K562 (cell line): ENCODE data around the gene C1RL. TPM values are rescaled to one million over a fixed set of nuclear protein-coding genes. Genes with fewer than 3 reads are reported as not detected.

ENCODE experiments used
- ATF7 ChIP-seq: fragments of 450-650 bp; IDR thresholded peaks from 2 replicates; pipeline ENCODE4 v1.7.1; 2014; ENCODE audit warnings: mild to moderate bottlenecking, moderate library complexity
- CBX5 ChIP-seq: IDR thresholded peaks from 2 replicates; pipeline ENCODE4 v1.6.1; 2014; ENCODE audit warnings: low read depth, borderline replicate concordance
- CXXC5 ChIP-seq: fragments of 250-450 bp; sonication (Bioruptor Pico); IDR thresholded peaks from 2 replicates; pipeline ENCODE4 v1.8.0; 2022; ENCODE audit warnings: inconsistent platforms, mild to moderate bottlenecking, moderate library complexity
- E4F1 ChIP-seq: fragments of 250-450 bp; sonication (Bioruptor Pico); IDR thresholded peaks from 2 replicates; pipeline ENCODE4 v1.5.0; 2021; ENCODE audit warnings: mild to moderate bottlenecking, borderline replicate concordance
- ESRRA ChIP-seq: fragments of 450-650 bp; IDR thresholded peaks from 2 replicates; pipeline ENCODE4 v1.6.1; 2014; ENCODE audit warnings: low read depth, mild to moderate bottlenecking, moderate library complexity, borderline replicate concordance
- ETV5 ChIP-seq: sonication (generic); formaldehyde crosslinking; IDR thresholded peaks from 2 replicates; pipeline ENCODE4 v1.4.0; 2020; ENCODE audit warnings: low read depth, mild to moderate bottlenecking, missing genetic modification reagents
- FOXP1 ChIP-seq: sonication (generic); formaldehyde crosslinking; IDR thresholded peaks from 2 replicates; pipeline ENCODE4 v1.8.0; 2022; ENCODE audit warnings: mild to moderate bottlenecking, missing genetic modification reagents
- GTF2A2 ChIP-seq: IDR thresholded peaks from 2 replicates; pipeline ENCODE4 v1.6.1; 2016; ENCODE audit warnings: mild to moderate bottlenecking, missing genetic modification characterization, missing compliant biosample characterization
- HEY1 ChIP-seq: fragments of 250-450 bp; sonication (Bioruptor Pico); IDR thresholded peaks from 2 replicates; pipeline ENCODE4 v1.5.0; 2020; ENCODE audit warnings: mild to moderate bottlenecking, moderate library complexity, borderline replicate concordance
- HNRNPL ChIP-seq: fragments of 200-400 bp; formaldehyde crosslinking; IDR thresholded peaks from 2 replicates; pipeline ENCODE4 v1.6.1; 2017; ENCODE audit warnings: low read depth, mild to moderate bottlenecking, low read length
- KDM5B ChIP-seq: fragments of 200-600 bp; sonication (generic); IDR thresholded peaks from 2 replicates; pipeline ENCODE4 v1.6.1; 2012; ENCODE audit warnings: low read depth, mild to moderate bottlenecking, moderate library complexity, low read length, control low read depth, inconsistent platforms; ENCODE audit not compliant: insufficient replicate concordance
- KLF13 ChIP-seq: fragments of 450-650 bp; IDR thresholded peaks from 2 replicates; pipeline ENCODE4 v1.6.1; 2016; ENCODE audit warnings: missing genetic modification characterization, low read depth, mild to moderate bottlenecking, missing compliant biosample characterization, moderate library complexity, borderline replicate concordance
- MEF2D ChIP-seq: conservative IDR thresholded peaks from 2 replicates; pipeline ENCODE4 v1.6.1; 2016; ENCODE audit warnings: low read depth, missing genetic modification characterization, missing compliant biosample characterization
- MTA2 ChIP-seq: fragments of 450-650 bp; IDR thresholded peaks from 2 replicates; pipeline ENCODE4 v1.6.1; 2016; ENCODE audit warnings: low read depth
- NFYB ChIP-seq: IDR thresholded peaks from 2 replicates; pipeline ENCODE4 v1.6.1; 2011; ENCODE audit warnings: mild to moderate bottlenecking, moderate library complexity; ENCODE audit not compliant: insufficient read length; ENCODE audit errors: extremely low read depth
- NUFIP1 ChIP-seq: fragments of 450-650 bp; IDR thresholded peaks from 2 replicates; pipeline ENCODE4 v1.6.1; 2018; ENCODE audit not compliant: partially characterized antibody
- RBM39 ChIP-seq: fragments of 200-400 bp; formaldehyde crosslinking; optimal IDR thresholded peaks from 2 replicates; pipeline ENCODE3; 2018; ENCODE audit warnings: low read depth, low read length
- RCOR1 ChIP-seq, 2 experiments: IDR thresholded peaks; 2 replicates each; pipeline ENCODE4 v1.6.1; 2012; ENCODE audit warnings: low read depth in 2 of 2, low read length in 2 of 2, borderline replicate concordance in 1 of 2, improper control_type of control experiment in 1 of 2
- RFX1 ChIP-seq: fragments of 450-650 bp; IDR thresholded peaks from 2 replicates; pipeline ENCODE4 v1.6.1; 2016; ENCODE audit warnings: mild to moderate bottlenecking, moderate library complexity
- SAFB ChIP-seq: fragments of 200-400 bp; formaldehyde crosslinking; IDR thresholded peaks from 2 replicates; pipeline ENCODE4 v1.6.1; 2017; ENCODE audit warnings: low read depth, low read length, borderline replicate concordance
- SMAD3 ChIP-seq: fragments of 450-650 bp; formaldehyde crosslinking; conservative IDR thresholded peaks from 2 replicates; pipeline ENCODE4 v1.4.0; 2020; ENCODE audit warnings: mild to moderate bottlenecking
- SMARCA4 ChIP-seq: fragments of 450-650 bp; IDR thresholded peaks from 2 replicates; pipeline ENCODE4 v1.6.1; 2016
- SNIP1 ChIP-seq: fragments of 450-650 bp; IDR thresholded peaks from 2 replicates; pipeline ENCODE4 v1.7.1; 2017; ENCODE audit warnings: low read depth, mild to moderate bottlenecking
- TEAD4 ChIP-seq, 2 experiments: sonication (generic) in 1 of 2; formaldehyde crosslinking in 1 of 2; IDR thresholded peaks; 2 replicates each; pipeline versions ENCODE4 v1.6.1 to v1.8.0; 2012 to 2022; ENCODE audit warnings: borderline replicate concordance in 1 of 2, inconsistent platforms in 1 of 2, low read length in 1 of 2, mild to moderate bottlenecking in 1 of 2, missing genetic modification reagents in 1 of 2
- XRCC3 ChIP-seq: fragments of 450-650 bp; IDR thresholded peaks from 2 replicates; pipeline ENCODE4 v1.6.1; 2017; ENCODE audit warnings: mild to moderate bottlenecking, moderate library complexity
- ZNF274 ChIP-seq: IDR thresholded peaks from 2 replicates; pipeline ENCODE4 v1.6.1; 2011; ENCODE audit warnings: low read depth, mild to moderate bottlenecking, low read length, moderate library complexity, borderline replicate concordance
- ZNF717 ChIP-seq: fragments of 250-450 bp; sonication (Bioruptor Pico); IDR thresholded peaks from 2 replicates; pipeline ENCODE4 v1.5.0; 2021
- ZNF764 ChIP-seq: fragments of 250-450 bp; sonication (Bioruptor Pico); IDR thresholded peaks from 2 replicates; pipeline ENCODE4 v1.4.0; 2020; ENCODE audit warnings: low read depth, mild to moderate bottlenecking, moderate library complexity
- polyA plus RNA-seq, 8 experiments: library from polyadenylated mRNA; depleted of rRNA in 4 of 8; stranded (reverse) in 5 of 8; unstranded in 3 of 8; fragments of >200 nt; fragmentation: Nextera tagmentation in 2 of 8; fragmentation: Illumina TruSeq in 1 of 8; extraction: Ambion mirVana in 2 of 8; extraction: Trizol in 1 of 8; gene quantifications; 2 replicates each; pipeline versions ENCODE4 v1.2.1 to v1.2.3, GENCODE V29; 2011 to 2014; ENCODE audit warnings: inconsistent platforms in 1 of 8, missing spikeins in 1 of 8
- total RNA-seq, 7 experiments: library from RNA; depleted of rRNA in 6 of 7; stranded (reverse); fragments of >200 nt in 6 of 7; fragmentation: Illumina TruSeq in 2 of 7; extraction: Trizol in 2 of 7; gene quantifications; 2 replicates each; pipeline versions ENCODE4 v1.2.1 to v1.2.3, GENCODE V29; 2011 to 2021; ENCODE audit warnings: low replicate concordance in 1 of 7
- TF ChIP-seq, protein P1 (sequence below): fragments of 250-450 bp; sonication (Bioruptor Pico); IDR thresholded peaks from 2 replicates; pipeline ENCODE4 v1.8.0; 2021; ENCODE audit warnings: borderline replicate concordance, mild to moderate bottlenecking, moderate library complexity; ENCODE audit not compliant: poor library complexity, severe bottlenecking

Gene C1RL
- total and polyA plus RNA-seq, 9 of the 15 experiments (the other 6 are each of a cell fraction or from before 2014, with no cell fraction given): 1.4 to 10.7 (median 8.0) TPM

DNA sequence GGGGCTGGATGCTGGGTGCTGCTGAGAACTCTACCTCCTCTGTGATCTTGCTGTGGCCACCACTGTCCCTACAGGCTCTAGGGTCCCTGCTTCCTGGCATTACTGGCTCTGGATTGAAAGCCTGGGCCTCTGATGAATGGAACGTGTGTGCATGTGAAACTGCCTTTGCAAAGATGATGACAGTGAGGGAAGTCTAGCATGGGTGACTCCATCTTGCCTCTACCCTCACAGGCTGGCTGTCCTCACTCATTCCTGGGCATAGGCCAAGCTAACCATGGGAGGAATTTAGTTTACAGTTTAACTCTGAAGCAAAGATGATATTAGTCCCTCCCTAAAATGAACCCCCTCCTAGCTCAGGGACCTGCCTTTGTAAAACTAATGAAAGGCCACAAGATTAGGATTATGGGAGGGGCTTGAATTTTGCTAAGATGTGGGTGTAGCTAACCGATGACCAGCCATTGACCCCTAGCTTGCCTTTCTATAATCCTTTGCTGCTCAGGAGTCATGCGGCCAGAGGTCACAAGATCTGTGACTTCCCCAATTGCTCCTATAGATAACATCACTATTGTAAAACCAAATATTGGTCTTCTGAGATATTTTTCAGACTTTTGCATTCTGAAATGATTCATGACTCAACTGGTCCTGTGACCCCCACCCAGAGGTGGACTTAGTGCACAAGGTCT, 50.7 kb downstream of the C1RL start (continued):
- TF ChIP-seq FOXP1 (no peak), HNRNPL (no peak), RFX1 (no peak), SNIP1 (no peak), TEAD4 (IDR thresholded peaks at IDR 0.05; ENCODE audit: low read length) (no peak), TEAD4 (CRISPR knock-in tag; IDR thresholded peaks at IDR 0.05; ENCODE audit: borderline replicate concordance) (no peak), ZNF764 (CRISPR knock-in tag) (no peak), SAFB (no peak), RBM39 (no peak), MTA2 (no peak), E4F1 (peak; percentile 80; the same call in 1 of the 2 replicates), MEF2D (tag) (peak; percentile 88), CBX5 (no peak), GTF2A2 (tag) (no peak), KDM5B (no peak), SMAD3 (CRISPR knock-in tag) (peak; percentile 91), ATF7 (no peak), XRCC3 (no peak), CXXC5 (peak; percentile 64), ZNF274 (no peak), HEY1 (CRISPR knock-in tag) (no peak), RCOR1 (IDR thresholded peaks at IDR 0.05; ENCODE audit: borderline replicate concordance in 1 of 2, low read depth in 2 of 2, low read length in 2 of 2) (no peak), SMARCA4 (no peak), NFYB (no peak), KLF13 (tag) (no peak), NUFIP1 (no peak), ETV5 (CRISPR knock-in tag) (no peak), ESRRA (peak; percentile 75; the same call in 1 of the 2 replicates), ZNF717 (CRISPR knock-in tag) (no peak)
- TF ChIP-seq, protein P1, sequence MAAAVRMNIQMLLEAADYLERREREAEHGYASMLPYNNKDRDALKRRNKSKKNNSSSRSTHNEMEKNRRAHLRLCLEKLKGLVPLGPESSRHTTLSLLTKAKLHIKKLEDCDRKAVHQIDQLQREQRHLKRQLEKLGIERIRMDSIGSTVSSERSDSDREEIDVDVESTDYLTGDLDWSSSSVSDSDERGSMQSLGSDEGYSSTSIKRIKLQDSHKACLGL (CRISPR knock-in tag): no peak
